ENCODE data around the gene RERE. TPM values are rescaled to one million over a fixed set of nuclear protein-coding genes. Genes with fewer than 3 reads are reported as not detected.
A peak's percentile ranks its signal among the peaks of the same experiment; 100 is the strongest.

Gene RERE
- polyA plus RNA-seq, 3 donors from 2014 or later, result 3.8 to 5.9 (median 3.8) TPM

- Mint-ChIP-seq H3K4me1 (peaks cover 12 to 17% of the 10 kb centered on the region in 2 donors), H3K9me3 (no peaks in the 10 kb centered on the region), H3K36me3 (peaks cover 0 to 4% (median 4%) of the 10 kb centered on the region in 3 donors), H3K27me3 (ENCODE audit: low read depth in 3 of 3) (peaks cover 0 to 1% (median 0%) of the 10 kb centered on the region in 3 donors), H3K27ac (peak overlapping the region in 3 of 6 donors; percentile 28 to 71 (median 52)), H3K4me3 (peak overlapping the region in 1 of 5 donors; percentile 24)
- no peak for DNase-seq
These were observed 292.7 kb downstream of the RERE start for GRCh38 chr1:8524627-8525157.

GRCh38 chr1:8523666-8524206, 293.7 kb downstream of the RERE start:
- peaks cover 12 to 17% of the 10 kb centered on the region in 2 donors for H3K4me1 Mint-ChIP-seq
- DNase-seq, result no peak

GRCh38 chr1:8520483-8520966, 296.9 kb downstream of the RERE start:
- H3K27ac Mint-ChIP-seq, result peak overlapping the region in 2 of 6 donors; percentile 12 to 32
- H3K36me3 Mint-ChIP-seq, result peaks cover 0 to 4% (median 4%) of the 10 kb centered on the region in 3 donors
- H3K27me3 Mint-ChIP-seq (ENCODE audit: low read depth in 3 of 3), result peaks cover 0 to 1% (median 0%) of the 10 kb centered on the region in 3 donors
- H3K4me3 Mint-ChIP-seq, result no peak overlapping the region
- no peak for DNase-seq
- H3K4me1 Mint-ChIP-seq, result peaks cover 22 to 30% of the 10 kb centered on the region in 2 donors
- H3K9me3 Mint-ChIP-seq, result no peaks in the 10 kb centered on the region

More at GRCh38 chr1:8523666-8524206, 293.7 kb downstream of the RERE start:
- peak overlapping the region; percentile 10 to 81 (median 38) for H3K27ac Mint-ChIP-seq
- H3K9me3 Mint-ChIP-seq, result no peaks in the 10 kb centered on the region
- peaks cover 0 to 1% (median 0%) of the 10 kb centered on the region in 3 donors for H3K27me3 Mint-ChIP-seq (ENCODE audit: low read depth in 3 of 3)
- peak overlapping the region in 2 of 5 donors; percentile 13 to 34 for H3K4me3 Mint-ChIP-seq
- peaks cover 0 to 4% (median 4%) of the 10 kb centered on the region in 3 donors for H3K36me3 Mint-ChIP-seq

GRCh38 chr1:8519167-8519566, 298.3 kb downstream of the RERE start:
- Mint-ChIP-seq H3K4me1 (peaks cover 22 to 30% of the 10 kb centered on the region in 2 donors), H3K27me3 (ENCODE audit: low read depth in 3 of 3) (peaks cover 0 to 1% (median 0%) of the 10 kb centered on the region in 3 donors), H3K27ac (no peak overlapping the region), H3K9me3 (no peaks in the 10 kb centered on the region), H3K36me3 (peaks cover 0 to 4% (median 4%) of the 10 kb centered on the region in 3 donors), H3K4me3 (no peak overlapping the region)
- no peak for DNase-seq

- Mint-ChIP-seq H3K27me3 (ENCODE audit: low read depth in 3 of 3) (peaks cover 0 to 1% (median 0%) of the 10 kb centered on the region in 3 donors), H3K27ac (no peak overlapping the region), H3K36me3 (peaks cover 0 to 4% (median 4%) of the 10 kb centered on the region in 3 donors), H3K4me3 (no peak overlapping the region), H3K4me1 (peaks cover 22 to 30% of the 10 kb centered on the region in 2 donors), H3K9me3 (no peaks in the 10 kb centered on the region)
- no peak for DNase-seq
These were observed 299.0 kb downstream of the RERE start for GRCh38 chr1:8518490-8518801.

GRCh38 chr1:8517661-8518489, 299.6 kb downstream of the RERE start:
- Mint-ChIP-seq H3K4me3 (no peak overlapping the region), H3K36me3 (peaks cover 0 to 4% (median 4%) of the 10 kb centered on the region in 3 donors), H3K27me3 (ENCODE audit: low read depth in 3 of 3) (no peaks in the 10 kb centered on the region), H3K27ac (peak overlapping the region in 1 of 6 donors; percentile 2), H3K4me1 (peaks cover 22 to 30% of the 10 kb centered on the region in 2 donors), H3K9me3 (no peaks in the 10 kb centered on the region)
- no peak for DNase-seq

- peaks cover 0 to 3% (median 0%) of the 10 kb centered on the region in 3 donors for H3K27me3 Mint-ChIP-seq (ENCODE audit: low read depth in 3 of 3)
- peaks cover 24 to 25% of the 10 kb centered on the region in 2 donors for H3K4me1 Mint-ChIP-seq
- no peak overlapping the region for H3K4me3 Mint-ChIP-seq
- H3K9me3 Mint-ChIP-seq, result no peaks in the 10 kb centered on the region
- H3K27ac Mint-ChIP-seq, result peak overlapping the region in 2 of 6 donors; percentile 2 to 12
- peaks cover 0 to 4% (median 0%) of the 10 kb centered on the region in 3 donors for H3K36me3 Mint-ChIP-seq
- no peak for DNase-seq
These were observed 300.5 kb downstream of the RERE start for GRCh38 chr1:8516793-8517556.

- peaks cover 22 to 28% of the 10 kb centered on the region in 2 donors for H3K4me1 Mint-ChIP-seq
- H3K36me3 Mint-ChIP-seq, result peaks cover 0 to 4% (median 0%) of the 10 kb centered on the region in 3 donors
- peaks cover 0 to 3% (median 0%) of the 10 kb centered on the region in 3 donors for H3K27me3 Mint-ChIP-seq (ENCODE audit: low read depth in 3 of 3)
- H3K27ac Mint-ChIP-seq, result no peak overlapping the region
- H3K4me3 Mint-ChIP-seq, result no peak overlapping the region
- DNase-seq, result no peak
- no peaks in the 10 kb centered on the region for H3K9me3 Mint-ChIP-seq
These were observed 301.1 kb downstream of the RERE start for GRCh38 chr1:8516278-8516777.

GRCh38 chr1:8512504-8512903, 304.9 kb downstream of the RERE start:
- Mint-ChIP-seq H3K4me1 (peaks cover 22 to 34% of the 10 kb centered on the region in 2 donors), H3K9me3 (no peaks in the 10 kb centered on the region), H3K27me3 (ENCODE audit: low read depth in 3 of 3) (peaks cover 0 to 3% (median 0%) of the 10 kb centered on the region in 3 donors), H3K27ac (no peak overlapping the region), H3K4me3 (no peak overlapping the region), H3K36me3 (peaks cover 0 to 8% (median 5%) of the 10 kb centered on the region in 3 donors)
- DNase-seq, result no peak

GRCh38 chr1:8510041-8510823, 307.2 kb downstream of the RERE start:
- H3K9me3 Mint-ChIP-seq, result no peaks in the 10 kb centered on the region
- peaks cover 9 to 18% (median 11%) of the 10 kb centered on the region in 3 donors for H3K36me3 Mint-ChIP-seq
- DNase-seq, result no peak
- peaks cover 0 to 3% (median 0%) of the 10 kb centered on the region in 3 donors for H3K27me3 Mint-ChIP-seq (ENCODE audit: low read depth in 3 of 3)
- H3K27ac Mint-ChIP-seq, result peak overlapping the region in 1 of 6 donors; percentile 46
- H3K4me1 Mint-ChIP-seq, result peaks cover 12 to 21% of the 10 kb centered on the region in 2 donors
- no peak overlapping the region for H3K4me3 Mint-ChIP-seq

GRCh38 chr1:8509579-8509978, 307.9 kb downstream of the RERE start:
- H3K9me3 Mint-ChIP-seq, result no peaks in the 10 kb centered on the region
- no peak for DNase-seq
- no peak overlapping the region for H3K27ac Mint-ChIP-seq
- H3K4me1 Mint-ChIP-seq, result peaks cover 12 to 21% of the 10 kb centered on the region in 2 donors
- H3K36me3 Mint-ChIP-seq, result peaks cover 11 to 23% (median 12%) of the 10 kb centered on the region in 3 donors
- peaks cover 0 to 3% (median 0%) of the 10 kb centered on the region in 3 donors for H3K27me3 Mint-ChIP-seq (ENCODE audit: low read depth in 3 of 3)
- no peak overlapping the region for H3K4me3 Mint-ChIP-seq

- no peak overlapping the region for H3K4me3 Mint-ChIP-seq
- no peak for DNase-seq
- H3K4me1 Mint-ChIP-seq, result peaks cover 10 to 21% of the 10 kb centered on the region in 2 donors
- H3K9me3 Mint-ChIP-seq, result no peaks in the 10 kb centered on the region
- no peaks in the 10 kb centered on the region for H3K27me3 Mint-ChIP-seq (ENCODE audit: low read depth in 3 of 3)
- H3K36me3 Mint-ChIP-seq, result peaks cover 11 to 19% (median 12%) of the 10 kb centered on the region in 3 donors
- H3K27ac Mint-ChIP-seq, result peak overlapping the region in 1 of 6 donors; percentile 74
These were observed 310.3 kb downstream of the RERE start for GRCh38 chr1:8506995-8507615.
